Mesenchymal stem cell (in vitro differentiated cells and primary cell): ENCODE measurements around the gene ENO4.

Experiments
- DNase-seq: peaks from one replicate; pipeline ENCODE4 v3.0.0-alpha.2; 2013
- H2AFZ ChIP-seq: one replicate; pipeline ENCODE4 v1.6.1; 2013; ENCODE audit warnings: low read depth, mild to moderate bottlenecking, control low read depth, inconsistent platforms, low read length, moderate library complexity
- H2AK5ac ChIP-seq: 2 replicates; pipeline ENCODE4 v1.6.1; 2013; ENCODE audit warnings: low read length, moderate library complexity, mild to moderate bottlenecking, inconsistent platforms; ENCODE audit not compliant: severe bottlenecking
- H2BK120ac ChIP-seq: one replicate; pipeline ENCODE4 v1.6.1; 2013; ENCODE audit warnings: low read depth, mild to moderate bottlenecking, inconsistent platforms, low read length, moderate library complexity
- H2BK12ac ChIP-seq, 2 experiments: one replicate each; pipeline ENCODE4 v1.6.1; 2013; ENCODE audit warnings: inconsistent platforms in 2 of 2, low read length in 2 of 2, mild to moderate bottlenecking in 2 of 2, moderate library complexity in 2 of 2, control low read depth in 1 of 2
- H2BK15ac ChIP-seq: one replicate; pipeline ENCODE4 v1.6.1; 2013; ENCODE audit warnings: mild to moderate bottlenecking, low read depth, inconsistent platforms; ENCODE audit not compliant: poor library complexity, severe bottlenecking
- H2BK5ac ChIP-seq: 2 replicates; pipeline ENCODE4 v1.6.1; 2013; ENCODE audit warnings: low read depth, mild to moderate bottlenecking, low read length, control low read depth, inconsistent platforms; ENCODE audit not compliant: poor library complexity, severe bottlenecking
- H3K14ac ChIP-seq, 2 experiments: one replicate each; pipeline ENCODE4 v1.6.1; 2013; ENCODE audit warnings: inconsistent platforms in 2 of 2, low read length in 2 of 2, control low read depth in 1 of 2, mild to moderate bottlenecking in 1 of 2, moderate library complexity in 1 of 2
- H3K18ac ChIP-seq, 2 experiments: one replicate each; pipeline ENCODE4 v1.6.1; 2013; ENCODE audit warnings: inconsistent platforms in 2 of 2, low read length in 2 of 2, control low read depth in 1 of 2, low read depth in 1 of 2, mild to moderate bottlenecking in 1 of 2
- H3K23ac ChIP-seq, 2 experiments: one replicate each; pipeline ENCODE4 v1.6.1; 2013; ENCODE audit warnings: inconsistent platforms in 2 of 2, low read length in 2 of 2, mild to moderate bottlenecking in 2 of 2, moderate library complexity in 2 of 2, control low read depth in 1 of 2
- H3K27ac ChIP-seq: 2 replicates; pipeline ENCODE4 v1.5.1; 2013; ENCODE audit warnings: mild to moderate bottlenecking, moderate library complexity, low read length, control low read depth, inconsistent platforms; ENCODE audit not compliant: poor library complexity, severe bottlenecking
- H3K27me3 ChIP-seq, 2 experiments: 2 replicates each; pipeline versions ENCODE4 v1.6.1 to v1.7.0; 2013; ENCODE audit warnings: low read length in 2 of 2, mild to moderate bottlenecking in 2 of 2, moderate library complexity in 2 of 2, control low read depth in 1 of 2, inconsistent platforms in 1 of 2; ENCODE audit not compliant: control insufficient read depth in 1 of 2, insufficient read depth in 1 of 2
- H3K36me3 ChIP-seq, 2 experiments: 2 replicates each; pipeline versions ENCODE4 v1.6.1 to v1.7.0; 2013; ENCODE audit warnings: low read length in 2 of 2, control low read depth in 1 of 2, inconsistent platforms in 1 of 2, low read depth in 1 of 2, mild to moderate bottlenecking in 1 of 2; ENCODE audit not compliant: insufficient read depth in 2 of 2, control insufficient read depth in 1 of 2
- H3K4ac ChIP-seq, 2 experiments: one replicate each; pipeline ENCODE4 v1.6.1; 2013; ENCODE audit warnings: inconsistent platforms in 2 of 2, low read length in 2 of 2, mild to moderate bottlenecking in 2 of 2, moderate library complexity in 2 of 2, control low read depth in 1 of 2, low read depth in 1 of 2
- H3K4me1 ChIP-seq: 2 replicates; pipeline ENCODE4 v1.6.1; 2013; ENCODE audit warnings: low read depth, low read length, control low read depth; ENCODE audit not compliant: control insufficient read depth, insufficient read depth
- H3K4me2 ChIP-seq: 2 replicates; pipeline ENCODE4 v1.6.1; 2013; ENCODE audit warnings: low read length, mild to moderate bottlenecking, inconsistent platforms; ENCODE audit not compliant: poor library complexity, severe bottlenecking
- H3K4me3 ChIP-seq, 2 experiments: 2 replicates each; pipeline versions ENCODE4 v1.5.1 to v1.7.0; 2013; ENCODE audit warnings: low read length in 2 of 2, mild to moderate bottlenecking in 2 of 2, control low read depth in 1 of 2, low read depth in 1 of 2; ENCODE audit not compliant: insufficient read depth in 1 of 2
- H3K79me1 ChIP-seq: replicated peaks from 2 replicates; pipeline ENCODE4 v1.6.1; 2013; ENCODE audit warnings: mild to moderate bottlenecking, control low read depth, low read length, inconsistent platforms; ENCODE audit not compliant: poor library complexity, severe bottlenecking
- H3K9ac ChIP-seq: 2 replicates; pipeline ENCODE4 v1.7.0; 2013; ENCODE audit warnings: mild to moderate bottlenecking, low read length, moderate library complexity
- H3K9me3 ChIP-seq: 2 replicates; pipeline ENCODE4 v1.7.0; 2013; ENCODE audit warnings: mild to moderate bottlenecking, low read length; ENCODE audit not compliant: control insufficient read depth
- H4K8ac ChIP-seq: one replicate; pipeline ENCODE4 v1.6.1; 2013; ENCODE audit warnings: inconsistent platforms, mild to moderate bottlenecking, low read length, moderate library complexity
- H4K91ac ChIP-seq: one replicate; pipeline ENCODE4 v1.6.1; 2013; ENCODE audit warnings: mild to moderate bottlenecking, low read length, inconsistent platforms
- WGBS: methylation state at CpG from one replicate; pipeline ENCODE4 v1.1.7; 2013; ENCODE audit warnings: mixed read lengths; 5-methylcytosine and 5-hydroxymethylcytosine counted together

Gene ENO4

DNA sequence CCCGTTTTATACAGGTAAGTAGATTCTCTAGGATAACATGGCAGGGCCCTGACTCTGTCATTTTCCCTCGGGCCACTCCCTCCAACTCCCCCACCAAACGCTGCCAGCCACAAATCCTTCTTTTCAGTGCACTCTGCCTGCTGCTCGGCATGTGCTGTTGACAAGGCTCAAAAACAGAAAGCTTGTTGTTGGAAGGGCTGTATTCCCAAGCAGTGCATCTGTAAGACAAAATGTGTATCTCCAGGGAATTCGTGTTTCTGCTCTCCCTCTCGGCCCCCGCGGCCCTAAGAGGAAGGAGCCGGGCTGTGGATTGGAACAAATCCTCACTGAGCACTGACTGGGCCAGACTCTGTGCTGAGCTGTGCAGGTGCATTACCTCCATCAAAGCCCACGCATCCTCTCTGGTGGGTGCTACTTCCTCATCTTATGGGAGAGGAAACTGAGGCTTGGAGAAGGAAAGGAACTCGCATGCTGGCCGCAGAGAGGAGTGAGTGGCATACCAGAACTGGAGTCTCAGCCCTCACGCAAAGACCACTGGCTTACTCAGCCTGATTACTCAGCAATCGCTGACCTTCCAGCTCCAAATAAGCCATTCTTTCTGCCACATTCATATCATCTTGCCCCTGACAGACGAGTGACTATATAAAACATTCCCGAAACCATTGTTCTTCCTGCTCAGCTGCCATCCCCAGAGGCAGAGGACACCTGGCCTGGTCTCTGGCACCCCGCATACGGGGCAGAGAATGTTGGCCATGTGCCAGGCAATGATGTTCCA lies 33.5 kb upstream of the ENO4 start:
- peaks cover 3% of the 10 kb centered on the region for H3K4me1 ChIP-seq
- no peak overlapping the region for H3K4me3 ChIP-seq
- no peak overlapping the region for H2BK5ac ChIP-seq
- no peak overlapping the region for H4K8ac ChIP-seq
- no peak overlapping the region for H3K4ac ChIP-seq
- H3K27me3 ChIP-seq: peaks cover 16 to 66% of the 10 kb centered on the region in 2 experiments
- H3K9me3 ChIP-seq: peaks cover 3% of the 10 kb centered on the region
- WGBS: 80% methylated on average over 17 of the region's 18 CpGs
- no peak overlapping the region for H2BK12ac ChIP-seq
- H2BK15ac ChIP-seq: no peak overlapping the region
- no peak overlapping the region for H3K9ac ChIP-seq
- no peak overlapping the region for H3K27ac ChIP-seq
- H3K14ac ChIP-seq: no peak overlapping the region
- H3K79me1 ChIP-seq: no peaks in the 10 kb centered on the region
- H2AFZ ChIP-seq: no peak overlapping the region
- H2AK5ac ChIP-seq: no peak overlapping the region
- H3K4me2 ChIP-seq: no peak overlapping the region
- no peak overlapping the region for H2BK120ac ChIP-seq
- H3K36me3 ChIP-seq: no peaks in the 10 kb centered on the region
- DNase-seq: no peak
- H3K18ac ChIP-seq: no peak overlapping the region
- no peak overlapping the region for H4K91ac ChIP-seq
- H3K23ac ChIP-seq: no peak overlapping the region

DNA sequence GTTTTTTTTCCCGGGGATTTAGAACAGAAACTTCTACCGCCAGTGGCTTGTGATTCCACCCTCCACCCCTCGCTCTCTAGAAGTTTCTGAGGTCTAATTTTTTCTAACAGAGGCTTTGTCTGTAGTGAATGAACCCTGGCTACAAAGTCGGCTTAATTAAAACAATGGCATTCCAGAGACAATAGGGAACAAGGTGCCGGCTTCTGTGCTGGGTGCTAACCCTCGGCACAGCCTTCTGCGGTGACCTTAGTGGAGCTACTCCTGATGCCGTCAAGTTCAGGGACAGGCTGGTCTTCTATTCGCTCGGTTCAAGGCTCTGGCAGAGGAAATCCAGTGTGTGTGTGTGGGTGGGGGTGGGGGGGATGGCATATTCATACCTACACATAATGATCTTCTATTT lies 32.1 kb upstream of the ENO4 start:
- Histone ChIP-seq H3K4me3 (no peak overlapping the region), H3K9me3 (peaks cover 3% of the 10 kb centered on the region), H3K79me1 (no peaks in the 10 kb centered on the region), H3K23ac (no peak overlapping the region), H2BK12ac (no peak overlapping the region), H2BK5ac (no peak overlapping the region), H3K18ac (no peak overlapping the region), H4K8ac (no peak overlapping the region), H3K4me1 (peaks cover 3% of the 10 kb centered on the region), H3K4me2 (no peak overlapping the region), H3K14ac (no peak overlapping the region), H3K9ac (no peak overlapping the region), H3K4ac (no peak overlapping the region), H2AFZ (no peak overlapping the region), H4K91ac (no peak overlapping the region), H2AK5ac (no peak overlapping the region), H2BK120ac (no peak overlapping the region), H3K27me3 (peaks cover 13 to 54% of the 10 kb centered on the region in 2 experiments), H3K36me3 (peaks cover 0 to 2% of the 10 kb centered on the region in 2 experiments), H3K27ac (no peak overlapping the region), H2BK15ac (no peak overlapping the region)
- WGBS: 89% methylated on average over 7 of the region's 10 CpGs
- DNase-seq: no peak

- no peak for DNase-seq
- H3K79me1 ChIP-seq: no peaks in the 10 kb centered on the region
- no peak overlapping the region for H3K23ac ChIP-seq
- H3K27ac ChIP-seq: no peak overlapping the region
- H3K4me2 ChIP-seq: no peak overlapping the region
- no peak overlapping the region for H3K9ac ChIP-seq
- H4K8ac ChIP-seq: no peak overlapping the region
- no peak overlapping the region for H3K4me3 ChIP-seq
- no peak overlapping the region for H2BK5ac ChIP-seq
- no peak overlapping the region for H3K14ac ChIP-seq
- no peak overlapping the region for H2AFZ ChIP-seq
- peaks cover 3% of the 10 kb centered on the region for H3K4me1 ChIP-seq
- peaks cover 3% of the 10 kb centered on the region for H3K9me3 ChIP-seq
- no peak overlapping the region for H3K18ac ChIP-seq
- no peak overlapping the region for H2BK15ac ChIP-seq
- WGBS: 94% methylated on average over 8 of the region's 8 CpGs
- H2BK120ac ChIP-seq: no peak overlapping the region
- no peak overlapping the region for H2BK12ac ChIP-seq
- H3K27me3 ChIP-seq: peaks cover 13 to 50% of the 10 kb centered on the region in 2 experiments
- H3K4ac ChIP-seq: no peak overlapping the region
- no peak overlapping the region for H2AK5ac ChIP-seq
- H3K36me3 ChIP-seq: peaks cover 0 to 2% of the 10 kb centered on the region in 2 experiments
- H4K91ac ChIP-seq: no peak overlapping the region
Observed at GRCh38 chr10:116817780-116818343, 31.4 kb upstream of the ENO4 start.

DNA sequence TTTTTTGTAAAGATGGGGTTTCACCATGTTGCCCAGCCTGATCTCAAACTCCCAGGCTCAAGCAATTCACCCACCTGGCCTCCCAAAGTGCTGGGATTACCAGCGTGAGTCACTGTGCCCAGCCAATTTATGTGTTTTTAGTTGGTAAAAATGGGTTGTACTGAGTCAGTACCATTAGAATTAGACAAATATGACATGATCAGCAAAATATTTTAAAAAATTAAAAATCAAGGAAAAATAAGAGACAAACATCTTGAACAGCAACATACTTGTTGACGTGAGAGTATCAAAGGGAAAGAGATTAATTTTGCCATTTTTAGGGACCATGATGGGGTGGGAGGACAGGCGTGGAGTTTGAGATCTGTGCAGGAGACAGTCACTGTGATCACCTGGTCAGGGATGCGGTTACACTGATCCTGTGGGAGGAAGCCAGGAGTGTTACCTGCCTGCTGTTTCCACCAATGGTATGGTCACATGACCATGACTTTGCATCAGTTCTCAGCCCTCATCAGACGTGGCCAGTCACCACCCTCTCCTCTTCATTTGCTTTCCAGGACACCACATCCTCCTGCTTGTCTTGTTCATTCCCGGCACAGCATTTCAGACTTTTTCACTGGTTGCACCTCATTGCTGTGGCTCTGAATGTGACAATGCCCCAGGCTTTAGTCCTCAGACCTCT lies 29.2 kb upstream of the ENO4 start:
- Histone ChIP-seq H4K8ac (no peak overlapping the region), H3K27me3 (peaks cover 9 to 41% of the 10 kb centered on the region in 2 experiments), H2BK12ac (no peak overlapping the region), H3K36me3 (peaks cover 0 to 2% of the 10 kb centered on the region in 2 experiments), H2BK120ac (no peak overlapping the region), H2BK5ac (no peak overlapping the region), H3K14ac (no peak overlapping the region), H4K91ac (no peak overlapping the region), H3K27ac (no peak overlapping the region), H2AFZ (no peak overlapping the region), H3K18ac (no peak overlapping the region), H3K4me2 (no peak overlapping the region), H2AK5ac (no peak overlapping the region), H3K4me1 (peaks cover 3% of the 10 kb centered on the region), H3K9ac (no peak overlapping the region), H3K4ac (no peak overlapping the region), H3K4me3 (no peak overlapping the region), H3K23ac (no peak overlapping the region), H3K9me3 (peaks cover 3% of the 10 kb centered on the region), H3K79me1 (no peaks in the 10 kb centered on the region), H2BK15ac (no peak overlapping the region)
- no peak for DNase-seq
- WGBS: 85% methylated on average over 5 of the region's 6 CpGs
